ENCODE data around the gene MYO7B. TPM values are rescaled to one million over a fixed set of nuclear protein-coding genes. Genes with fewer than 3 reads are reported as not detected.
A peak's percentile ranks its signal among the peaks of the same experiment; 100 is the strongest.
"Not testable (repeated sequence)": the region's sequence is repeated elsewhere in the genome, so short reads cannot be mapped to it uniquely, and the experiment has no call there.

MYO7B gene
- total RNA-seq, 1 donor from 2014 or later, result 0.07 TPM

DNA sequence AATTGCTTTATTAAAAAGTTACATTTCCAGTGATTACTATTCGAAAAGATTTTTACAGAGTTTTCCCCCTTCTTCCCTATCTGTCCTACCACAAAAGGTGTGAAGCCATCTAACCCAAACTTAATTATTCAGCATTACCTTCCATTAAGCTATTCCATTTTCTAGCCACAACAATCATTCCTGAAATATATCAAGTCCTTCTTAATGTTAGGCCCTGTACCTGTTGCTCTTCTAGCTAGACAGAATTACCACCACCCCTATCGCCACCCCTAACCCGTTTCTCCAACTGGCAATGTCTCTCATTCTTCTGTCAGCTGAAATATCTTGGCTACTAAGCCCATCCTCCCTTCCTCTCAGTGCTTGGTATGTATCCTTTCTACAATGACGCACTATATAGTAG is 23.1 kb upstream of the MYO7B start:
- peaks cover 53% of the 10 kb centered on the region for H3K4me1 Mint-ChIP-seq
- intact Hi-C loops (cut with micrococcal nuclease), result no loop called here

DNA sequence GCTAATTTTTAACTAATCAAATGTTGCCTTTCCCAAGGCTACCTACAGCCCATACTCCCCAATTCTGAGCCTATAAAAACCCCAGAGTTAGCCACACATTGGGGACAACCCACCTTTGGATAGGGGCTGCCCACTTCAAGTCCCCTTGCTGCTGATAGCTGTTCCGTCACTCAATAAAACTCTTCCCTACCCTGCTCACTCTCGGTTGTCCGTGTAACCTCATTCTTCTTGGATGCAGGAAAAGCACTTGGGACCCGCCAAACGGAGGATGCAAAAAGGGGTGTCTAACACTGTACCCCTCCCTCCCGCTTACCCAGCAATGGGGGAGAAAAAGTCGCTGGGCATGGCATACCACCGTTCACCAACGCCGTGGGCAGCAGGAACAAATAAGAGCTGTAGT is 21.4 kb upstream of the MYO7B start:
- no peak overlapping the region for H3K4me3 Mint-ChIP-seq
- H3K4me1 Mint-ChIP-seq, result peaks cover 41% of the 10 kb centered on the region
- H3K36me3 Mint-ChIP-seq (ENCODE audit: low read depth), result peaks cover 51% of the 10 kb centered on the region
- no peaks in the 10 kb centered on the region for H3K27me3 Mint-ChIP-seq
- intact Hi-C loops (cut with micrococcal nuclease), result no loop called here
- no peak for DNase-seq
- H3K9me3 Mint-ChIP-seq, result no peaks in the 10 kb centered on the region
- H3K27ac Mint-ChIP-seq, result no peak overlapping the region

More for the DNA sequence above, 23.1 kb upstream of the MYO7B start:
- DNase-seq, result no peak
- Mint-ChIP-seq H3K27me3 (no peaks in the 10 kb centered on the region), H3K4me3 (no peak overlapping the region), H3K27ac (no peak overlapping the region), H3K9me3 (no peaks in the 10 kb centered on the region), H3K36me3 (ENCODE audit: low read depth) (peaks cover 53% of the 10 kb centered on the region)

DNA sequence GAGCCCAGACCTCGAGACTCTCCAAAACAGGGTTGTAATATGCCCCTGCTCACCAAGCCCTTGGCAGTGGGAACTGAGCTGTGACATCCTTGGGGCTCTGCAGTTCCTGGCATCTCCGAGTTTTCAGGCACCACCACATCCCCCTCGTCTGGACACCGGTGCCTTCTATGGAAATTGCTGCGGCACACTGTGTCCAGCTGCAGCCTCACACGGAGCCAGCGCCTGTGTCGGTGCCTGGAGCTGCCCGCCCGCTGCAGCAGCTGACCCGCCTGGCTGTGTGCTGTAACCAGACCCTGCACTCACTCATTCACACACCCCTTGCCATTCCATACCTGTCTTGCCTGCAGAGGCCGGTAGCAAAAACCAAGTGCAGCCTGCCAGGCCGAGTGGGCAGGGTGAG is 21.0 kb upstream of the MYO7B start:
- Mint-ChIP-seq H3K36me3 (ENCODE audit: low read depth) (peaks cover 52% of the 10 kb centered on the region), H3K4me3 (no peak overlapping the region), H3K4me1 (peaks cover 41% of the 10 kb centered on the region)

DNA sequence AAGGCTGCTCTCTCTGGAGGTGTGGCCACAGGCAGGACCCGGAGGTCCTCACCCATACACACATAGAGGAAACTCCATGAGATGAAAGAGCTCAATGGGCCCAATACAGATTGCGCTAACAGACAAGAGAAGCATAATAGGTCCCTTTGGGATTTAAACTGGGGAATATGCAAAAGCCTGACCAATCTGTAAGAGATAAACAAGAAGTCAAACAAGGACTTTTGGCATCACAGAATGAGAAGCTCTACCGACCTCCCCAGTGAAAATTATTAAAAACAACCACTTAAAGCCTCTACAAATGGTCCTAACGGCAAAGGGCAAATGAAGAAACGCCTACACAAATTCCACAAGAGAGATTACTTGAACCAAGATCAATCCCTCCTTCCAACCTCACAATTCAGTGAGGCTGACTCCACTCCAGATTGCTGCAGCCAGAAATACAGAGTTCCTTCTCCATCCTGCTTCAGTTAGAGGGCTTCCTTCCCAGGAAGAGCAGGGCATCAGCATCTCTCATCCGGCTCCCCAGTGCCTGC is 20.0 kb upstream of the MYO7B start:
- H3K27ac Mint-ChIP-seq, result no peak overlapping the region
- H3K36me3 Mint-ChIP-seq (ENCODE audit: low read depth), result peaks cover 54% of the 10 kb centered on the region
- no peaks in the 10 kb centered on the region for H3K27me3 Mint-ChIP-seq
- H3K4me3 Mint-ChIP-seq, result no peak overlapping the region
- intact Hi-C loops (cut with micrococcal nuclease), result no loop called here
- DNase-seq, result no peak
- no peaks in the 10 kb centered on the region for H3K9me3 Mint-ChIP-seq
- peaks cover 42% of the 10 kb centered on the region for H3K4me1 Mint-ChIP-seq

More for the DNA sequence above, 21.0 kb upstream of the MYO7B start:
- DNase-seq, result no peak
- H3K27ac Mint-ChIP-seq, result no peak overlapping the region
- intact Hi-C loops (cut with micrococcal nuclease), result no loop called here
- H3K27me3 Mint-ChIP-seq, result no peaks in the 10 kb centered on the region
- no peaks in the 10 kb centered on the region for H3K9me3 Mint-ChIP-seq

DNA sequence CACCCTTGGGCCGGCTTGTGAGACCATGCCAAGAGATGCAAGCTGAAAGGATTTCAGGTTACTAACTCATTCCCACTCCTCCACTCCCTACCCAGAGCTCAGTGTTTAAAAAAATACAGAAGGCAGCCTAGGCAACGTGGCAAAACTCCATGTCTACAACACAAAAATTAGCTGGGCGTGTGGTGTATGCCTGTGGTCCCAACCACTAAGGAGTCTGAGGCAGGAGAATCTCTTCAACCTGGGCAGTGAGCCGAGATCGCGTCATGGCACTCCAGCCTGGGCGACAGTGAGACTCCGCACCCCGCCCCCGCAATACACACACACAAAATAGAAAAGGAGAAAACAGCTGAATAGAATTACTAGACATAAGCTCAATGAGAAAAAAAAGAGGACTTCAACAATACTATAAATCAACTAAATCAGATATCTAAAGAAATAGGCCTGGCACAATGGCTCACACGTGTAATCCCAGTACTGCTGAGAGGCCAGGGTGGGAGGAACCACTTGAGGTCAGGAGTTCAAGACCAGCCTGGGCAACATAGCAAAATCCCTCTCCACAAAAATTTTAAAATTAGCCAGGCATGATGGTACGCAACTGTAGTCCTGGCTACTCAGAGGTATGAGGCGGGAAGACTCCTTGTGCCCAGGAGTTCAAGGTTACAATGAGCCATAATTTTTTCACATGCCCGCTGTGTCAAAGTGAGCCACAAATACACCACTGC is 19.3 kb upstream of the MYO7B start:
- peak overlapping the region; percentile 41 for H3K27ac Mint-ChIP-seq
- peaks cover 55% of the 10 kb centered on the region for H3K36me3 Mint-ChIP-seq (ENCODE audit: low read depth)
- no peaks in the 10 kb centered on the region for H3K9me3 Mint-ChIP-seq
- peaks cover 42% of the 10 kb centered on the region for H3K4me1 Mint-ChIP-seq
- no peak overlapping the region for H3K4me3 Mint-ChIP-seq
- intact Hi-C loops (cut with micrococcal nuclease), result no loop called here
- DNase-seq, result no peak
- no peaks in the 10 kb centered on the region for H3K27me3 Mint-ChIP-seq

DNA sequence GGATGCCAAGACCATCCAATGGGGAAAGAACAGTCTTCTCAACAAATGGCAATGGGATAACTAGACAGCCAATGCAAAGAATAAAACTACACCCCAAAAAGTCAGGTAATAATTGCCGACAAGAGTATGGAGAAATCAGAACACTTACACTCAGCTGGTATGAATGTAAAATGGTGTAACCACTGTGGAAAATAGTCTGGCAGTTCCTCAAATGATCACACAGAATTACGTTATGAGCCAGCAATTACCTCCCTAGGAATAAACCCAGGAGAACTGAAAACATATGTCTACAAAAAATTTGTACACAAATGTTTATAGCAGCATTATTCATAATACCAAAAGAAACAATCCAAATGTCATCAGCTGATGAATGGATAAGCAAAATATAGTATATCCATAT is 18.0 kb upstream of the MYO7B start:
- intact Hi-C loops (cut with micrococcal nuclease), result no loop called here
- peaks cover 53% of the 10 kb centered on the region for H3K36me3 Mint-ChIP-seq (ENCODE audit: low read depth)

DNA sequence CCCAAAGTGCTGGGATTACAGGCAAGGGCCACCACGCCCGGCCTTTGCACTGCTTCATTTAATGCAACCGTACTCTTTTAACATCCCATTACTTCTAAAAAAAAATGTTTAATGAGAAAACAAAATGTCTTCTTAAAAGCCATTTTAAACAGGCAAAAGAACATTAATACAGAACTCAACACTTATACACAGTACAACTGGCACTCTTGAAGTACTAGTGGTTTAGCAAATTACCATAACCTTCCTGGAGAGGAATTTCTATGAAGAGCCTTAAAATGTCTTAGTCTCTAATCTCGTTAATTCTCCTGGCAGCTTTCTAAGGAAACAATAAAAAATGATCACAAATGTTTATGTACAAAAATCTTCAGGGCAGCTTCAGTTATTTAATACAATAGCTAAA is 15.1 kb upstream of the MYO7B start:
- Mint-ChIP-seq H3K27ac (no peak overlapping the region), H3K27me3 (no peaks in the 10 kb centered on the region)
- no peak for DNase-seq

More for the DNA sequence above, 18.0 kb upstream of the MYO7B start:
- H3K9me3 Mint-ChIP-seq, result no peaks in the 10 kb centered on the region
- H3K27me3 Mint-ChIP-seq, result no peaks in the 10 kb centered on the region
- DNase-seq, result no peak
- H3K4me3 Mint-ChIP-seq, result no peak overlapping the region
- H3K27ac Mint-ChIP-seq, result no peak overlapping the region
- peaks cover 38% of the 10 kb centered on the region for H3K4me1 Mint-ChIP-seq

DNA sequence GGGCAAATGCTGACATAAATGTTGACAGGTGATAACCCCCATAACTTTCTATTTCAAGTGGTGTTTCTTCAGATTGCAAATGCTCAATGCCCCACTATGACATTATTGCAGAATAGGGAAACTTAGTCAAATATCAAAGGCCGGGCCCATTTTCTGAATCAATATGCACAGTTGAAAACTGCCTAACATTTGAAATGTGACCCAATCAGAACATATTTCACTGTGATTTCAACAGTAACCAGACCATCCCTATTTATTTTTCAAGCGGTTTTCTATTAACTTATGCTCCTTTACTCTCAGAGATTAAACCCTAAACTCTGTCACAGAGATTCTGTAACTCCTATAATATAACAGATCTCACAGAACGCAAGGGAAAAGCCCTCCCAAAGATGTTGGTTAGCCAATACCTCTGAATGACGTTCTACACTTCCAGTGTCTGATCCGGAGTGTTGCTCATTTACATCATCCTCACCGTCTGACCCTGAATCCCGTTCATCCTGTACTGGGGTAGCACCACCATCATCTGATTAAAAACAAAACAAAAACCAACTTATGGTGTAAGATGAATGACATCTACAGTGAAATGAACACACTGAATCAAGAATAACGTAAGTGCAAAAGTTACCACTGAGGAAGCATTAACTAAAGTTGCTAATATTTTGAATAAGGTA is 12.1 kb upstream of the MYO7B start:
- Mint-ChIP-seq H3K9me3 (no peaks in the 10 kb centered on the region), H3K4me1 (peaks cover 27% of the 10 kb centered on the region), H3K36me3 (ENCODE audit: low read depth) (peaks cover 32% of the 10 kb centered on the region), H3K27ac (no peak overlapping the region), H3K4me3 (peak overlapping the region; percentile 23), H3K27me3 (no peaks in the 10 kb centered on the region)
- no peak for DNase-seq
- intact Hi-C loops (cut with micrococcal nuclease), result loop anchor here (10.0 kb wide), 1 partner anchor 869 kb away; the partner anchor contains the start of gene GYPC

More for the DNA sequence above, 15.1 kb upstream of the MYO7B start:
- intact Hi-C loops (cut with micrococcal nuclease), result loop anchor here (10.0 kb wide), 1 partner anchor 866 kb away; the partner anchor contains the start of gene GYPC
- H3K9me3 Mint-ChIP-seq, result no peaks in the 10 kb centered on the region
- H3K4me1 Mint-ChIP-seq, result peaks cover 29% of the 10 kb centered on the region
- peaks cover 49% of the 10 kb centered on the region for H3K36me3 Mint-ChIP-seq (ENCODE audit: low read depth)
- H3K4me3 Mint-ChIP-seq, result no peak overlapping the region

DNA sequence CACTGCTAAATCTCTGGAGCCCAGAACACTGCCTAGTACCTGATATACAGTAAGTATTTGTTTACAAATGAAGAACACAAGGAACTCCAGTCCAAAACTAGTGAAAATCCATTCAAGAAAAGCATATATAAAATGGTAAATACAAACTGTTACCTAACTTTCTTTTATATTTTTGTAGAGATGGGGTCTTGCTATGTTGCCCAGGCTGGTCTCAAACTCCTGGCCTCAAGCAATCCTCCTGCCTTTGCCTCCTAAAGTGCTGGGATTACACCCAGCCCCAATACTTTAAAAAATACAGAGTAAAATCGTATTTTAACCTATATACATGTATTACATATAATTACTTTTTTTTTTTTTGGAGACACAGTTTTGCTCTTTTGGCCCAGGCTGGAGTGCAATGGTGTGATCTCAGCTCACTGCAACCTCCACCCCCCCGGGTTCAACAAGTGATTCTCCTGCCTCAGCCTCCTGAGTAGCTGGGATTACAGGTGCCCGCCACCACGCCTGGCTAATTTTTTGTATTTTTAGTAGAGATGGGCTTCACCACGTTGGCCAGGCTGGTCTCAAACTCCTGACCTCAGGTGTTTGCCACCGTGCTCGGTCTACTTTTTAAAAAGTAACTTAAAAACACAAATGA is 11.2 kb upstream of the MYO7B start:
- not testable (repeated sequence) for DNase-seq, H3K27me3 Mint-ChIP-seq, H3K27ac Mint-ChIP-seq, H3K9me3 Mint-ChIP-seq
- H3K36me3 Mint-ChIP-seq (ENCODE audit: low read depth), result peaks cover 28% of the 10 kb centered on the region
- intact Hi-C loops (cut with micrococcal nuclease), result loop anchor here (10.0 kb wide), 1 partner anchor 870 kb away; the partner anchor contains the start of gene GYPC
- H3K4me1 Mint-ChIP-seq, result peaks cover 27% of the 10 kb centered on the region
- H3K4me3 Mint-ChIP-seq, result peak overlapping the region; percentile 96

DNA sequence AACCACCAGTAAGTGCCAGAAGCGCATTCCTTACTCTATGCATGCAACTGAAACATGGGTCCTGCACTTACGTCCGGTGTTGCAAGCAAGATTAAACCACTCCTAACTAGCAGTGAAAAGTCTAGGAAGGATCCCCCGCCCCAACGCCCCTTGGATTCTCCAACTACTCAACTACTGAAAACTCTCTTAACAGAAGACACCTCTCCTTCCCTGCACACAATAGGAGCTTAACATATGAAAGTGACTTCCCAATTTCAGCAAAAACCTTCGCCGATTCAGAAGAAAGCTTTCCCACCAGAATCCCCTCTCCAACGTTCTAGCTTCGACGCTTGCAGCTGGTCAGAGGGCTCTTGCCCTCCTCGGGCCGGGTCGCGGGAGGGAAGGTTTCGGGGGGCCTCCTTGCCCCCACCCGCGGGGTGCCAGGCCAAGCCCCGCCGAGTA is 9.8 kb upstream of the MYO7B start:
- H3K27me3 Mint-ChIP-seq, result peaks cover 7% of the 10 kb centered on the region
- H3K9me3 Mint-ChIP-seq, result peaks cover 4% of the 10 kb centered on the region
- H3K27ac Mint-ChIP-seq, result peak overlapping the region; percentile 95
- DNase-seq, result peak; percentile 76
- peaks cover 24% of the 10 kb centered on the region for H3K4me1 Mint-ChIP-seq
- intact Hi-C loops (cut with micrococcal nuclease), result loop anchor here (1.0 to 10.0 kb wide), 9 partner anchors 38 to 871 kb away; partner anchors contain the start of genes GYPC, MAP3K2, SAP130 and SFT2D3
- H3K36me3 Mint-ChIP-seq (ENCODE audit: low read depth), result peaks cover 21% of the 10 kb centered on the region
- H3K4me3 Mint-ChIP-seq, result peak overlapping the region; percentile 96

DNA sequence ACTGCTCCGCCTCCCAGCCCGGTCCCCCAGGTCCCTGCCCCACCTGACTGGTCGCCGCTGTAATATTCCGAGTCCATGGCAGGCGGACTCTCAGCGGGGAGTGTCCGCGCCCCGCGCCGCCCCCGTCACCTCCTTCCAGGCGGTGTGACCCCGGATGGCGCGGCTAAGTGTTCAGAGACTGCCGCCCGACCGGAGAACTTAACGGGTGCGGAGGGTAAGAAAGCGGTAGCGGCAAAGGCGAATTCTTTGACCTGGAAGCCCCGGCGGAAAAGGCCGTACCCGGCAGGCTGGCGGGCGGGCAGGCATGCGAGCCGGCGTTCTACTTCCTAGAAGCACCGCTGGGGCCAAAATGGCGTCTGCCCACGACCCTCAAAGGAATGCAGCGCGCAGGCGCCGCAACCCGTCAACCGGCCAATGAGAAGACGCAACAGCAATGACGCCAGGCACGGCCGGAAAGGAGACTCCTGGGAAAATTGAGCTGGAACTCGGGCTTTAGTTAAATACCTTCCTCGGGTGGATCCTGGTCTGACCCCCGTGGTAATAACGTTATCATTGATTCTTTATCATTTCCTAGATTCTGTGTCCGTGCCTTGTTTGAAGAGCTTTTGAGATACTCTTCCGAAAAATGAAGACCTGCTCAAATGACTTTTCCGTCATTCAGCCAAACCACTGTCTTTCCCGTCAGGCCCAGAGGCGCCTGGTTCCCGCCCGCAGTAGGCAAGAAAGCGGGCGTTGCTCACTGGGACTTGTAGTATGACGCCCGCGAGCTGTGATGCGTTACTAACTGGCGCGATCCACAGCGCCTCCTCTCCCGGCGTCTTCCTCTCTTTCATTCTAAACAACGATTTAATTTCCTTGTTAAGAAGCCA is 9.1 kb upstream of the MYO7B start, which contains the start of gene IWS1:
TSS of gene IWS1 (minus strand) at position 358 of the 869 bp plus-strand sequence. CDS start at position 77, 281 bp downstream.
- Mint-ChIP-seq H3K9me3 (peaks cover 4% of the 10 kb centered on the region), H3K27ac (peak within 1 kb of the TSS; percentile 95), H3K36me3 (ENCODE audit: low read depth) (peaks cover 20% of the 10 kb centered on the region), H3K4me1 (peaks cover 24% of the 10 kb centered on the region), H3K27me3 (peaks cover 7% of the 10 kb centered on the region), H3K4me3 (peak within 1 kb of the TSS; percentile 96)
- intact Hi-C loops (cut with micrococcal nuclease), result loop anchor here (1.0 to 10.0 kb wide), 9 partner anchors 37 to 872 kb away; partner anchors contain the start of genes GYPC, MAP3K2, SAP130 and SFT2D3
- DNase-seq, result peak; percentile 98

DNA sequence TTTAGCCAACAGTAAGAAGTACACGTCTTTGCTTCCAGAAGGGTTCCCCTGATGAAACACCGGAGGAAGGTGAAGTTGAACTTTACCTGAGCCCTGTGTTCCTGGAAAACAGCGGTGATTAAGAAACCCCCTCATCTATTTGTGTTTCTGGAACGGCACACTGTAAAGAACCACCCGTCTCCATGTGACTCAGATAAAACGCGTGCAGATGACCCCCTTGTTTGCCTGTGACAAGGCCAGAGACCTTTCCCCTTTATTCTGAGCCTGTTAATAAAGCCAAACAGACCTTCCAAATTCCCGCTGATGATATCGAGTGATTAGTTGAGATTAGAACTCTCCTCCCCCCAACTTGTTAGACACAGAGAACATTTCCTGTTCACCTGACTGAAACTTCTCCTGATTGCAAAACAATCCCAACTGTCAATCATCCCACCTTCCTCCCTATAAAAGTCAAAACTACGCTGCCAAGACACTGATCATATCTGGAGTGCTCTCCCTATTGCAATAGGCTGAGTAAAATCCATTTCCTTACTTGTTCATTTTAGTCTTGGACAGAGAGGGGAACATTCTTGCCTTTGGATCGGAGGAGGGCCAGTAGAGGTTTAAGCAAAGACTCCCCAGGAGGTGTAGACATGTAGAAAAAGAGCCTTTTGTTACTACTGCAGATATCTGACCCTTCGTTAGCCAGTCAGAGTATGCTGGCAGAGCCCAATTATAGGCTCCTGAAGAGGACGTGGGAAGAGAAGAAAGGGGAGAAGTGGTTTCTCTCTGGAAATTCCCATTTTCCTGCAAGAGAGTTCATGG is 8.3 kb upstream of the MYO7B start:
- Mint-ChIP-seq H3K4me1 (peaks cover 21% of the 10 kb centered on the region), H3K36me3 (ENCODE audit: low read depth) (peaks cover 16% of the 10 kb centered on the region), H3K27me3 (peaks cover 7% of the 10 kb centered on the region), H3K27ac (peak overlapping the region; percentile 95), H3K4me3 (peak overlapping the region; percentile 96), H3K9me3 (peaks cover 4% of the 10 kb centered on the region)
- no peak for DNase-seq
- intact Hi-C loops (cut with micrococcal nuclease), result loop anchor here (2.0 to 10.0 kb wide), 4 partner anchors 114 to 872 kb away; partner anchors contain the start of genes GYPC and WDR33
